SK-N-MC (cell line): ENCODE results near the gene STAG1.

Experiments
- EZH2 ChIP-seq: fragments of 200-600 bp; sonication (generic); IDR thresholded peaks from one replicate; pipeline ENCODE4 v1.6.1; 2017; ENCODE audit warnings: antibody characterized with exemption
- FOXP2 ChIP-seq: optimal IDR thresholded peaks from 2 replicates; pipeline ENCODE3; 2011; ENCODE audit warnings: mild to moderate bottlenecking, moderate library complexity; ENCODE audit not compliant: insufficient read depth; ENCODE audit errors: extremely low read length, control extremely low read depth
- POLR2AphosphoS5 ChIP-seq: IDR thresholded peaks from 2 replicates; pipeline ENCODE4 v1.6.1; 2012; ENCODE audit warnings: mild to moderate bottlenecking, low read depth, low read length, borderline replicate concordance

- TF ChIP-seq POLR2AphosphoS5 (no peak), EZH2 (no peak), FOXP2 (no peak)
These were observed 93.1 kb downstream of the STAG1 start for GRCh38 chr3:136658946-136659682.
